ENCODE measurements around the gene ERFL. TPM values are rescaled to one million over a fixed set of nuclear protein-coding genes. Genes with fewer than 3 reads are reported as not detected.

The ERFL gene
- total RNA-seq, 2 donors from 2014 or later: 0.28 to 0.41 TPM

DNA sequence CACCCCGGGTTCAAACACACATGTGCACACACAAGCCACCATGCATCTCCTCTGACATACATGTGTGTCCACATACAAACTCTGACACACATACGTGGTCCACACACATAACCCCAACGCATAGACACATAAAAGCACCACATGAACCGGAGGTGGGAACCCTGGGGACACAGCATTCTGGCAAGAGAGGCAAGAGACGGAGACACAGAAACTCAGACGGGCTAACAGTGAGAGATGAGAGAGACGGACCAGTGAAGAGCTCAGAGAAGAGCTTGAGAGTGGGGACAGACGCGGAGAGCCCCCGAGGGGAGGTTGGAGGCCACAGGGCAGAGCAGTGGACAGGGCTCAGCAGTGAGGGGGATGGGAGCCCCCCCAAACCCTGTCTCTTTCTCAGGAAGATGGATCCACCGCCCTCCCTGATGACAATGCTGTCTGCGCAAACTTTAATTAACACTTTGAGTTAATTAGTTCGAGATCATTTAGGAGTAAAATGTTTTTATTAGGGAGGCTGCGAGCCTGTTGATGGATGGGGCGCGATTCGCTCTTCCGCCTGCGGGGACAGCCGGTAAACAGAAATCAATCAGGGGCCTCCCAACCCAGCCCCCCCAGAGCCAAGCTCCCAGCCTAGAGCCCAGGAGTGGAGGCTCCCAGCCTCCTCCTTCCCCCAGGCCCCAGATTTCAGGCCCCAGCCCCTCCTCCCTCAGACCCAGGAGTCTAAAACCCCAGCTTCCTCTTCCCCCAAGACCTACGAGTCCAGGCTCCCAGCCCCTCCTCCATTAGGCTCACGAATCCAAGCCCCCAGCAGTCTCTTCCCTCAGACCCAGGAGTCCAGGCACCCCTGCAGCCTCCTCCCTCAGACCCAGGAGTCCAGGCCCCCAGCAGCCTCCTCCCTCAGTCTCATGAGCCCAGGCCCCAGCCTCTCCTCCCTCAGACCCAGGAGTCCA, 9.5 kb upstream of the ERFL start:
- Histone ChIP-seq H3K36me3 (no peaks in the 10 kb centered on the region), H3K9me3 (no peaks in the 10 kb centered on the region), H3K27ac (no peak overlapping the region), H3K4me3 (no peak overlapping the region), H3K4me1 (ENCODE audit: control insufficient read depth in 1 of 2, low read depth in 2 of 2) (peaks cover 7 to 10% of the 10 kb centered on the region in 2 donors), H3K27me3 (replicated peaks; ENCODE audit: insufficient read depth) (peaks cover 8% of the 10 kb centered on the region)
- ATAC-seq (ENCODE audit: insufficient number of reproducible peaks, low FRiP score, low read depth): no peak
- no peak for DNase-seq (ENCODE audit: low spot score)
- TF ChIP-seq CTCF (IDR thresholded peaks at IDR 0.05): no peak

DNA sequence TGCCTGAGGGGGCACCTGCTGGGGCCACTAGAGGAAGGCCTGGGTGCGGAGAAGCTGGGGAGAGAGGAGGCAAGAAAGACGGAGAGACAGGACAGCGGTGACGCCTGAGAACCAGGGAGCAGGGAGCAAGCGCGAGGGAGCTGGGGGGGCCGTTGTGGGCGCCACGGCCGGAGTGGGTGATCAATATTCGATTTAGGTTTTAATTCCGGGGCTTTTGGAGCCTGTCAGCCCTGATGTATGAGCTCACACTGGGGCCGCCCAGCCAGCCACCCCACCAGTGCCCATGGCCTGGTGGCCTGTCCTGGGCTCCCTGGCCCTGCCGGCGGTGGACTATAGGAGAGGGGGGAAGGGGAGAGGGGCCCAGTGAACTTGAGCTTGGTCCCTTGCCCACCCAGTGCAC, 8.7 kb upstream of the ERFL start:
- Histone ChIP-seq H3K27ac (no peak overlapping the region), H3K36me3 (no peaks in the 10 kb centered on the region), H3K27me3 (replicated peaks; ENCODE audit: insufficient read depth) (peaks cover 8% of the 10 kb centered on the region), H3K9me3 (no peaks in the 10 kb centered on the region), H3K4me3 (no peak overlapping the region), H3K4me1 (ENCODE audit: control insufficient read depth in 1 of 2, low read depth in 2 of 2) (peaks cover 7 to 10% of the 10 kb centered on the region in 2 donors)
- ATAC-seq (ENCODE audit: insufficient number of reproducible peaks, low FRiP score, low read depth) (no peak), DNase-seq (ENCODE audit: low spot score) (no peak)
- TF ChIP-seq CTCF (IDR thresholded peaks at IDR 0.05): no peak

- Histone ChIP-seq H3K27me3 (replicated peaks; ENCODE audit: insufficient read depth) (peaks cover 8% of the 10 kb centered on the region), H3K4me3 (no peak overlapping the region)
These were observed 8.2 kb upstream of the ERFL start for GRCh38 chr19:41936416-41936850.

GRCh38 chr19:41935760-41936415, 7.6 kb upstream of the ERFL start:
- no peak overlapping the region for H3K4me3 ChIP-seq
- TF ChIP-seq CTCF (IDR thresholded peaks at IDR 0.05): no peak
- H3K27me3 ChIP-seq (replicated peaks; ENCODE audit: insufficient read depth): peaks cover 9% of the 10 kb centered on the region
- H3K4me1 ChIP-seq (ENCODE audit: control insufficient read depth in 1 of 2, low read depth in 2 of 2): peaks cover 5 to 6% of the 10 kb centered on the region in 2 donors
- ATAC-seq (ENCODE audit: insufficient number of reproducible peaks, low FRiP score, low read depth) (no peak), DNase-seq (ENCODE audit: low spot score) (no peak)
- no peaks in the 10 kb centered on the region for H3K36me3 ChIP-seq
- H3K9me3 ChIP-seq: no peaks in the 10 kb centered on the region
- no peak overlapping the region for H3K27ac ChIP-seq

More at GRCh38 chr19:41936416-41936850, 8.2 kb upstream of the ERFL start:
- Histone ChIP-seq H3K4me1 (ENCODE audit: control insufficient read depth in 1 of 2, low read depth in 2 of 2) (peaks cover 7 to 10% of the 10 kb centered on the region in 2 donors), H3K36me3 (no peaks in the 10 kb centered on the region), H3K9me3 (no peaks in the 10 kb centered on the region), H3K27ac (no peak overlapping the region)
- ATAC-seq (ENCODE audit: insufficient number of reproducible peaks, low FRiP score, low read depth): no peak
- DNase-seq (ENCODE audit: low spot score): no peak
- TF ChIP-seq CTCF (IDR thresholded peaks at IDR 0.05): no peak

GRCh38 chr19:41934849-41935374, 6.7 kb upstream of the ERFL start:
- ATAC-seq (ENCODE audit: insufficient number of reproducible peaks, low FRiP score, low read depth) (no peak), DNase-seq (ENCODE audit: low spot score) (no peak)
- TF ChIP-seq CTCF (IDR thresholded peaks at IDR 0.05): peak; percentile 72
- Histone ChIP-seq H3K27me3 (replicated peaks; ENCODE audit: insufficient read depth) (peaks cover 12% of the 10 kb centered on the region), H3K27ac (no peak overlapping the region), H3K9me3 (no peaks in the 10 kb centered on the region), H3K4me3 (no peak overlapping the region), H3K4me1 (ENCODE audit: control insufficient read depth in 1 of 2, low read depth in 2 of 2) (no peaks in the 10 kb centered on the region), H3K36me3 (no peaks in the 10 kb centered on the region)
